Fibroblast of pulmonary artery (primary cell): ENCODE data around the gene HNF1A.
"Not testable (repeated sequence)": the region's sequence is repeated elsewhere in the genome, so short reads cannot be mapped to it uniquely, and the experiment has no call there.

Source experiments
- DNase-seq: peaks from one replicate; pipeline ENCODE4 v3.0.0-alpha.2; 2010; ENCODE audit warnings: low read depth
- H3K4me3 ChIP-seq: replicated peaks from 2 replicates; pipeline ENCODE4 v1.5.1; 2011; ENCODE audit warnings: low read depth, mild to moderate bottlenecking, control low read depth, low read length, moderate library complexity
- TF ChIP-seq, protein P1 (sequence below): IDR thresholded peaks from 2 replicates; pipeline ENCODE4 v1.5.1; 2011; ENCODE audit warnings: mild to moderate bottlenecking, control low read depth, low read length, inconsistent platforms; ENCODE audit errors: missing control alignments

HNF1A gene

GRCh38 chr12:120943482-120943881 lies 34.9 kb upstream of the HNF1A start:
- H3K4me3 ChIP-seq = no peak overlapping the region
- TF ChIP-seq, protein P1, sequence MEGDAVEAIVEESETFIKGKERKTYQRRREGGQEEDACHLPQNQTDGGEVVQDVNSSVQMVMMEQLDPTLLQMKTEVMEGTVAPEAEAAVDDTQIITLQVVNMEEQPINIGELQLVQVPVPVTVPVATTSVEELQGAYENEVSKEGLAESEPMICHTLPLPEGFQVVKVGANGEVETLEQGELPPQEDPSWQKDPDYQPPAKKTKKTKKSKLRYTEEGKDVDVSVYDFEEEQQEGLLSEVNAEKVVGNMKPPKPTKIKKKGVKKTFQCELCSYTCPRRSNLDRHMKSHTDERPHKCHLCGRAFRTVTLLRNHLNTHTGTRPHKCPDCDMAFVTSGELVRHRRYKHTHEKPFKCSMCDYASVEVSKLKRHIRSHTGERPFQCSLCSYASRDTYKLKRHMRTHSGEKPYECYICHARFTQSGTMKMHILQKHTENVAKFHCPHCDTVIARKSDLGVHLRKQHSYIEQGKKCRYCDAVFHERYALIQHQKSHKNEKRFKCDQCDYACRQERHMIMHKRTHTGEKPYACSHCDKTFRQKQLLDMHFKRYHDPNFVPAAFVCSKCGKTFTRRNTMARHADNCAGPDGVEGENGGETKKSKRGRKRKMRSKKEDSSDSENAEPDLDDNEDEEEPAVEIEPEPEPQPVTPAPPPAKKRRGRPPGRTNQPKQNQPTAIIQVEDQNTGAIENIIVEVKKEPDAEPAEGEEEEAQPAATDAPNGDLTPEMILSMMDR = no peak
- no peak for DNase-seq

DNA sequence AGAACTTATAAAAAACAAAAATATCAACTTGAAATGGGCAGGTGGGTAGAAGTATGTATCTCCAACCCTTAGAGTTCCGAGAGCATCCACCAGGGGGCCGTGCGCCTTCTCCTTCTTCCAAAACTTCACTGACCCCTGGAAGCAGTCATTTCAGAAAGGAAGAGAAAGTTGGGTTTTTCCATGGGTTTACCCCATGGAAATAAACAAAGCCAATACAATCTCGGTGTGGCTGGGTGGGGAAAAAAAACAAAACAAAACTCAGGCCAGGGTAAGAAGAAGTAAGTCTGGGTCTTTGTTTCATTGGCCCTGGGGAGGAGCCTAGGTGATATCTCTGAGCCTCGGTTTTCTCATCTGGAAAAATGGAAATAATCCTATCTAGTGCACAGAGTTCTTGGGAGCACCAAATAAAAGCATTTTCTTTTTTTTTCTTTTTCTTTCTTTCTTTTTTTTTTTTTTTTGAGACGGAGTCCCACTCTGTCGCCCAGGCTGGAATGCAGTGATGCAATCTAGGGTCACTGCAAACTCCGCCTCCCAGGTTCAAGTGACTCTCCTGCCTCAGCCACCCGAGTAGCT lies 33.6 kb upstream of the HNF1A start:
- H3K4me3 ChIP-seq = no peak overlapping the region
- TF ChIP-seq, protein P1 = peak; percentile 81
- peak; percentile 50 for DNase-seq

GRCh38 chr12:120945516-120945915 lies 32.8 kb upstream of the HNF1A start:
- not testable (repeated sequence) for DNase-seq, H3K4me3 ChIP-seq

DNA sequence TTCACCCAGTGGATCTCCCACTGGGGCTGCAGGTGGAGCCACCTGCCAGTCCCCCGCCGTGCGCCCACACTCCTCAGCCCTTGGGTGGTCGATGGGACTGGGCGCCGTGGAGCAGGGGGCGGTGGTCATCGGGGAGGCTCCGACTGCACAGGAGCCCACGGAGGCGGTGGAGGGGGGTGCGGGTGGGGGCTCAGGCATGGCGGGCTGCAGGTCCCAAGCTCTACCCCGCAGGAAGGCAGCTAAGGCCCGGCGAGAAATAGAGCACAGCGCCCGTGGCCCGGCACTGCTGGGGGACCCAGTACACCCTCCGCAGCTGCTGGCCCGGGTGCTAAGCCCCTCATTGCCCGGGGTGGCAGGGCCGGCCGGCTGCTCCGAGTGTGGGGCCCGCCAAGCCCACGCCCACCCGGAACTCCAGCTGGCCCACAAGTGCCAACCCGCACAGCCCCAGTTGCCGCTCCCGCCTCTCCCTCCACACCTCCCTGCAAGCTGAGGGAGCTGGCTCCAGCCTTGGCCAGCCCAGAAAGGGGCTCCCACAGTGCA lies 28.0 kb upstream of the HNF1A start:
- DNase-seq = not testable (repeated sequence)

DNA sequence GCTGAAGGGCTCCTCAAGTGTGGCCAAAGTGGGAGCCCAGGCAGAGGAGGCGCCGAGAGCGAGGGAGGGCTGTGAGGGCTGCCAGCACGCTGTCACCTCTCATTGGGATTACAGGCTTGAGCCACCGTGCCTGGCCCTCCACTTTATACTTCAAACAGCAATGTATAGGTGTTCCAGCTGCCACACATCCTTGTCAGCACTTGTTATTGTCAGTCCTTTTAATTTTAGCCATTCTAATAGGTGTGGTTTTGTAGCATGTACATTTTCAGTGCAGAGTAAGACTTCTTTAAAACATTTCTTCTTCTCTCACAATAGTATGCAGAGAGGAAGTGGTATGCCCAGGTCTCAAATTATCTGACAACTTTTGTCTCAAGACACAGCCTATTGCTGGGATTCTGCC lies 27.5 kb upstream of the HNF1A start:
- TF ChIP-seq, protein P1 = no peak
- DNase-seq = no peak
- no peak overlapping the region for H3K4me3 ChIP-seq

More for the DNA sequence above, 28.0 kb upstream of the HNF1A start:
- not testable (repeated sequence) for H3K4me3 ChIP-seq

GRCh38 chr12:120955232-120955631 lies 23.1 kb upstream of the HNF1A start:
- DNase-seq = no peak
- TF ChIP-seq, protein P1 = no peak
- H3K4me3 ChIP-seq = no peak overlapping the region

- TF ChIP-seq, protein P1 = no peak
- DNase-seq = no peak
These were observed 21.6 kb upstream of the HNF1A start for GRCh38 chr12:120956579-120957300.

More at GRCh38 chr12:120956579-120957300, 21.6 kb upstream of the HNF1A start:
- H3K4me3 ChIP-seq = no peak overlapping the region
